IPS DF 6.9 (cell line): ENCODE measurements around the gene DTNA.

Experiments used
- DNase-seq: peaks from one replicate; pipeline ENCODE4 v3.0.0-alpha.2; 2013; ENCODE audit warnings: low read depth, low spot score
- H3K27ac ChIP-seq: one replicate; pipeline ENCODE4 v1.5.1; 2013; ENCODE audit warnings: low read length, control low read depth
- H3K27me3 ChIP-seq: 2 replicates; pipeline ENCODE4 v1.6.1; 2013; ENCODE audit warnings: mild to moderate bottlenecking, low read length; ENCODE audit not compliant: control insufficient read depth, insufficient read depth
- H3K36me3 ChIP-seq: 2 replicates; pipeline ENCODE4 v1.6.1; 2013; ENCODE audit warnings: low read length; ENCODE audit not compliant: control insufficient read depth, insufficient read depth
- H3K4me1 ChIP-seq: 2 replicates; pipeline ENCODE4 v1.6.1; 2013; ENCODE audit warnings: low read length; ENCODE audit not compliant: control insufficient read depth, insufficient read depth
- H3K4me3 ChIP-seq: 2 replicates; pipeline ENCODE4 v1.5.1; 2013; ENCODE audit warnings: mild to moderate bottlenecking, low read length
- H3K9me3 ChIP-seq: 2 replicates; pipeline ENCODE4 v1.6.1; 2013; ENCODE audit warnings: low read length, inconsistent platforms; ENCODE audit not compliant: control insufficient read depth, insufficient read depth
- WGBS: extraction: QIAGEN DNeasy Blood & Tissue Kit; methylation state at CpG from one replicate; pipeline ENCODE4 v1.1.7; 2013; ENCODE audit warnings: mixed read lengths, missing lambda C conversion rate; ENCODE audit not compliant: insufficient read length, insufficient coverage; 5-methylcytosine and 5-hydroxymethylcytosine counted together

The DTNA gene

DNA sequence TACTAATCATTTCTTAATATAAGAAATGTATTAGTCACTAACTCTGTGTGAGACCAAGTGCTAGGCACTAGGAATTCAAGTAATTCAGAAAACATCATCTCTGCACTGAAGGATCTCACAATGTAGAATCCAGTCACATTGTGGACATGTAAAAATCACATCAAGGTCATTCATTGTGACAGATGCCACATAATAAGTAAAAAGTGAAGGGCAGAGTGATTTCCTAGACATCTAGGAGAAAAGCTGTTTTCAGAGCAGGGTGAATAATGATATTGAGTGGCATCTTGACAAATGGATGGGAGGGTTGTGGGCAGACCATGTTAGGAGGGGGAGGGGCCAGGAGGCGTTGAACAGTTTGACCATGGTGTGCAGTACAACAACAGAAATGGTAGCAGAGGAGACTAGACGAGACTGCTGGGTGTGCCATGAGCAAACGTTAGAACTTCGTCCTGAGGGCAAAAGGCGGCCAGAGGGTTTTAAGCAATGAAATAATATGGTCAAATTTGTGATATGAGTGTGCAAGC lies 93.8 kb downstream of the DTNA start:
- Histone ChIP-seq H3K36me3 (no peaks in the 10 kb centered on the region), H3K27ac (no peak overlapping the region), H3K27me3 (no peaks in the 10 kb centered on the region), H3K9me3 (no peaks in the 10 kb centered on the region), H3K4me3 (no peak overlapping the region), H3K4me1 (peaks cover 3% of the 10 kb centered on the region; the same call in 1 of the 2 replicates)
- DNase-seq: no peak
- no CpG with 5 or more reads among the region's 5 CpGs for WGBS

DNA sequence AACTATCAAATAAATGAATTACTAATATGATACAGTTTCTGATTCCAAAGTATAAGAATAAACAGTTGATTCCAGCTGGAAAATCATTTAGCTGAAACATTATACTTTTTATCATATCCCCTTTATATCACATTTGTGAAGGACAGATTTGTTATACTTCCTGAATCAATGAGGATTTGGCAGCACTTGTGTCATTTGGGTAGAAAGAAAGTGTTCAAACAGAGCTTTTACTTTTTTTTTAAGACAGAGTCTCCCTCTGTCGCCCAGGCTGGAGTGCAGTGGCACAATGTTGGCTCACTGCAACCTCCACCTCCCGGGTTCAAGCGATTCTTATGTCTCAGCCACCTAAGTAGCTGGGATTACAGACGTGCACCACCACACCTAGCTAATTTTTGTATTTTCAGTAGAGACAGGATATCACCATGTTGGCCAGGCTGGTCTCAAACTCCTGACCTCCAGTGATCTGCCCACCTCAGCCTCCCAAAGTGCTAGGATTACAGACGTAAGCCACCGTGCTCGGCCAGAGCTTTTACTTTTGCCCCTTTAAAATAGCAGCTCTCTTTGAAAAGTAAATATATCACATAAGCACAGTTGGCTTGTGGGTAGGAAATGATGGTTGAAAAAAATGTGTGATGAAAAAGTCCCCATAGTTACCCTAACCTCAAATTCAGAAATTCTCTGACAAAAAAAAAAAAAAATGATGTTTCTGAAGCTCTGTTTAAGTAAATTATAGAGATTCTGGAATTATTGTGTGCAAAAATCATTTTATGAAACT lies 95.2 kb downstream of the DTNA start:
- Histone ChIP-seq H3K27ac (no peak overlapping the region), H3K27me3 (no peaks in the 10 kb centered on the region), H3K4me3 (no peak overlapping the region), H3K36me3 (no peaks in the 10 kb centered on the region), H3K4me1 (peaks cover 3% of the 10 kb centered on the region; the same call in 1 of the 2 replicates), H3K9me3 (no peaks in the 10 kb centered on the region)
- DNase-seq: no peak
- WGBS: no CpG with 5 or more reads among the region's 7 CpGs

DNA sequence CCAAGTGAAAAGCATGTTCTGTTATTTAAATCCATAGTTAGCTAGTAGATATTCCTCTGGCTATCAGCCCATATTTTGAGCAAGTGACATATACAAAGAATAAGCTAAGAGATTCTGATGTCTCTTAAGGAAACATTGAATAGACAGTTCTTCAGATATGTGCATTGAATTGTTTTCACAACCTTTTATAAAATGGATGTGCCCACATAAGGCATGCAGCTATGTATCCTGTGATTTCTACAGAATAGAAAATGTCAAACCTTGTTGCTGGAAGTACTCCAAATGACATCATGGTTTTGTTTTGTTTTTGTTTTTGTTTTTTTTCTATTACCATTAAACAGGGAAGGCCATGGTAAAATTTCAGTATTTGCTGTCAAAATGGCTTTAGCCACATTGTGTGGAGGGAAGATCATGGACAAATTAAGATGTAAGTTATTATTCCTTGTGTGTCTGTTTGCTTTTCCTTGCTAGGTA lies 95.8 kb downstream of the DTNA start:
- no peak overlapping the region for H3K4me3 ChIP-seq
- no peaks in the 10 kb centered on the region for H3K27me3 ChIP-seq
- no peaks in the 10 kb centered on the region for H3K36me3 ChIP-seq
- H3K9me3 ChIP-seq: no peaks in the 10 kb centered on the region
- no peak for DNase-seq
- H3K27ac ChIP-seq: no peak overlapping the region
- H3K4me1 ChIP-seq: peaks cover 3% of the 10 kb centered on the region; the same call in 1 of the 2 replicates

DNA sequence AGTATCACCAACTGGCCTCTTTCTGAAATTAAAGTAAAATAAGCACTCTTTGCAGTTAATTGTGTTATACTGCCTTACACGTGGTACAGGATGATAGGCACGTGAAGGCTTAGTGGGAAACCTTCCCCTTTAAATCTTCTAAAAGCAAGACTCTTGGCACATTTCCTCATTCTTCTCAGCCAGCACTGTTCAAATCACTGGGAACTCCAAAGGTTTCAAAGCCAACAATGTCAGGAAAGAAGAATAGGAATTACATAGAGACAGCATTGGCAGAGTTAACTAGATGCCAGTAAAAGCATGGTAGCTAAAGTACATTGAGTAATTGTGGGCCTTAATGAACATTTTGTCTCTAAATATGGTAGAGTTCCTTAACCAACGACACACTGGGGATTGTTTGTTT lies 96.4 kb downstream of the DTNA start:
- no peaks in the 10 kb centered on the region for H3K36me3 ChIP-seq
- no peak overlapping the region for H3K4me3 ChIP-seq
- no peaks in the 10 kb centered on the region for H3K27me3 ChIP-seq
- no peak for DNase-seq
- H3K27ac ChIP-seq: no peak overlapping the region
- no CpG with 5 or more reads among the region's 3 CpGs for WGBS
- H3K9me3 ChIP-seq: no peaks in the 10 kb centered on the region
- H3K4me1 ChIP-seq: peaks cover 3% of the 10 kb centered on the region; the same call in 1 of the 2 replicates

DNA sequence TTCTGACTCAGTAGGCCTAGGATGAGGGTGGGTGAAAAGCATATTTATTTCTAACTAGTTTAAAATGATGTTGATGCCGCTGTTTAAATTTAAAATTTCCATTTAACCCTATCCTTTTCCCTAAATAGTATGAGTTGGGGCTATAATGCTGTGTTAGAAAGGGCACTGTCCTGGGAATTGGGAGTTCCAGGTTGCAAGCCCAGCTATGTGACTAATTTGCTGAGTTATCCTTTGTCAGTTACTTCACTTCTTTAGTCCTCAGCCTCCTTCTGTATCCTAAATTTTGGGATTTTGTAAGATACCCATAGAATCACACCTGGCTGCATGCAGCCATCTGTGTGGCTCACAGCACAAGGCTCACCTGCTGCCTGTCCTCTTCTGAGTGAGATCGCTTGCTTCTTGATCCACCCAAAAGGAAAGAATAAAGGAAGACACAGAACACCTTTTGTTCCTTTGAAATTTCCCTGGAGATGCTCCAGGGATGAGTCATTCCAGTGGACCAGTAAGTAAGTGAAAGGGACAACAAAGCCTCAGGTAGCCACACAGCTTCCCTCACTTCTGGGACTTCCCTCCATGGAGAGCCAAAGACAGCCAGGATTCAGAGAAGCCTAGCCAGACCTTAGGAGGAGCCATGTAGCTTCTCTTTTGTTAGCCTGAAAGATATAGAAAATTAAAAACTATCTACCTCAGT lies 97.2 kb downstream of the DTNA start:
- no CpG with 5 or more reads among the region's 2 CpGs for WGBS

DNA sequence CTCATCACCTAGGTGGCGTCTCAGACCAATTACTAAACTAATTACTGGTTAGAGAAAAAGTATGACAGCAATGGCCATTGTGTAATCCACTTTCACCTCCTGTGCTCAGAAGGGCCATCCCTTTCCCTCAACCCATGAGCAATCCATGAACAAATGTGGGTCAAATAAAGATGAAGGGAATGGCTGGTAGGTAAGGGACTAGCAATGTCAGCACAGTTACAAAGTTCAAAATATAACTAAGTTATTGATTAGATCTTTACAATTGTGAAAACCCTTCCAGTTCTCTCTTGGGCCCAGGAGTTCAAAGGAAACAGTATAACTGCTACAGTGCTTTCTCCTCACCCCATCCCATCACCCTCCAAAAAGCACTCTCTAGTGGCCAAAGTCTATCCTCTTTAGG lies 98.3 kb downstream of the DTNA start:
- DNase-seq: no peak
- H3K36me3 ChIP-seq: no peaks in the 10 kb centered on the region; the same call in 1 of the 2 replicates
- WGBS: no CpG with 5 or more reads among the region's 1 CpG
- no peak overlapping the region for H3K4me3 ChIP-seq
- no peaks in the 10 kb centered on the region for H3K9me3 ChIP-seq
- no peak overlapping the region for H3K27ac ChIP-seq
- no peaks in the 10 kb centered on the region; the same call in 1 of the 2 replicates for H3K4me1 ChIP-seq
- H3K27me3 ChIP-seq: no peaks in the 10 kb centered on the region

More for the DNA sequence above, 97.2 kb downstream of the DTNA start:
- Histone ChIP-seq H3K9me3 (no peaks in the 10 kb centered on the region), H3K27me3 (no peaks in the 10 kb centered on the region), H3K4me1 (peaks cover 1% of the 10 kb centered on the region; the same call in 1 of the 2 replicates), H3K36me3 (no peaks in the 10 kb centered on the region), H3K4me3 (no peak overlapping the region), H3K27ac (no peak overlapping the region)
- peak; percentile 52 for DNase-seq

DNA sequence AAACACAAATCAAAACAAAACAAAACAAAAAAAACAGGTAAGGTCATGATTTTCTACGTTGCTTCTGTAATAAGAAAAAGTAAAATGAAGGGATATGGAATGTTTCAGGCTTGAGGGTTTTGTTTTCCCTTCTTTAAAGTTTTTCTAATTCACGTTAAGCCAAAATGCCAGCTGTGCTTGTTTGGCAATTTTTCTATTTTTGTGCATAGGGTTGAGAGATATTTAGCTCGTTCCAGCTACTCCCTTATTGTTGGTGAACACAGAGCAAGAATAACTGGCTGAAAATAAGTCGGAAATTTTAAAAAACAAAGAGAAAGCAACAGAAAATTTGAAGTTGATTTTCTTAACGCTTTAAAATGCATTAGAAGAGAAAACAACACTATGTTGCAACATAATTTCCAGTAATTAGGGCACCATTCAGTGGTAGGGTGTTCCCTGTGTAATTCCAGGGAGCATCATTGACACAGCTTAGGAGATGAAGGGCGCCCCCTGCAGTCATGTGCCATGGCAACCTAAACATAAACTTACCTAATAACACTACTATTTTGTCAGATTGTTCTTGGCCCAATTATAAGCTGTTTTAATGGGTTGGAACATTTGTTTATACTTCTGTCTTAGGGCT lies 99.5 kb downstream of the DTNA start:
- Histone ChIP-seq H3K27ac (no peak overlapping the region), H3K9me3 (no peaks in the 10 kb centered on the region), H3K27me3 (no peaks in the 10 kb centered on the region), H3K4me1 (no peaks in the 10 kb centered on the region; the same call in 1 of the 2 replicates), H3K4me3 (no peak overlapping the region), H3K36me3 (no peaks in the 10 kb centered on the region; the same call in 1 of the 2 replicates)
- WGBS: no CpG with 5 or more reads among the region's 6 CpGs
- DNase-seq: peak; percentile 57

DNA sequence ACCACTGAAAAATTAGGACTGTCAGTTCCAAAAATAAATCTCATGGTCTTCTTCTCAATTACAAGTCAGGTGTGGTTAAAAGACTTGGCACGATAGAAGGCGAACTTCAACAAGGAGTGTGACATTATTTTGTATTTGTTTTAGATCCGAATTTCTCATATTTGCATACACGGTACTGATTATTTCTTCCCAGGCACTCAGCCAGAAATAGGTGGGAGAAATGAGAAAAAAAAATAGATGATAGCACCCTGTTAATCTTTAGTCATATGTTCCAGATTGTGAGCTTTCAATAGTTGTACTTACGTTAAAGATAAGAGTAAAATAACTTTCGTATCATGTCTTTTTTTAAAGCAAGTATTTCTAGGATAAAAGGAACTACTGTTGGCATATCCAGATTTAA lies 106.1 kb downstream of the DTNA start:
- no CpG with 5 or more reads among the region's 6 CpGs for WGBS
- Histone ChIP-seq H3K36me3 (no peaks in the 10 kb centered on the region; the same call in 1 of the 2 replicates), H3K27me3 (no peaks in the 10 kb centered on the region), H3K4me3 (no peak overlapping the region), H3K4me1 (no peaks in the 10 kb centered on the region), H3K9me3 (no peaks in the 10 kb centered on the region), H3K27ac (no peak overlapping the region)
- DNase-seq: no peak

DNA sequence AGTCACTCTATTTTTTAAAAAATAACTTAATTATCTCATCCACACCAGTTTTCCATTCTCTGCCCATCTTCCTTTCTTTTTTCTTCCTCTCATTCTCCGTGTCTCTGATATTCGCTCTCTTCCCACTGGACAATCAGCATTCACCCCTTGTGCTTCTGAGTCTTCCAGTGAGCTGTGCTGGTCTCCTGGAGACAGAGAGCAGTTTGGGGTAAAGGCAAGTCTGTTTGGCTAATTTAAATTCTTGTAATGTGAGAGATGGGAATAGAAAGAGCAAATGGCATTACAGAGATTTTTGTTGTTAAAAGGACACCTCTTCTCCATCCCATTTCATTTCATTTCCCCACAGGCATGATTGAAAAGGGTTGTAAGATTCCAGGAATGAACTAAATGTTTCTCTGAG lies 107.5 kb downstream of the DTNA start:
- H3K4me3 ChIP-seq: no peak overlapping the region
- 100% methylated on average over 1 of the region's 2 CpGs for WGBS
- no peak overlapping the region for H3K27ac ChIP-seq
- H3K4me1 ChIP-seq: no peaks in the 10 kb centered on the region
- no peaks in the 10 kb centered on the region for H3K9me3 ChIP-seq
- H3K36me3 ChIP-seq: no peaks in the 10 kb centered on the region; the same call in 1 of the 2 replicates
- DNase-seq: no peak
- H3K27me3 ChIP-seq: no peaks in the 10 kb centered on the region

DNA sequence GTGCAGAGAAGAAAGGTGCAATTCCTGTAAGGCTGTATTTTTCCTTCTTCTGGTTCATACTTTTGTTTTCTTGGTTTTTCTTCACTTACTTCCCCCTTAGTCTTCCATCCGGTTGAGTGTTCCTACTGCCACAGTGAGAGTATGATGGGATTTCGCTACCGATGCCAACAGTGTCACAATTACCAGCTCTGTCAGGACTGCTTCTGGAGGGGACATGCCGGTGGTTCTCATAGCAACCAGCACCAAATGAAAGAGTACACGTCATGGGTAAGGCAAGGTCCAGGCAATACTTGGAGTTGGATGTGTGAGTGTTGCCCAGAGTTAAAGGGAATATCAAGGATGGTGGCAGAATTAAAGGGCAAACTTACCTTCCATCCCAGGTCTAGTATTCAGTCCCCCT lies 108.0 kb downstream of the DTNA start:
- Histone ChIP-seq H3K4me3 (no peak overlapping the region), H3K4me1 (no peaks in the 10 kb centered on the region), H3K27ac (no peak overlapping the region), H3K27me3 (no peaks in the 10 kb centered on the region), H3K9me3 (no peaks in the 10 kb centered on the region), H3K36me3 (no peaks in the 10 kb centered on the region)
- no peak for DNase-seq
- no CpG with 5 or more reads among the region's 5 CpGs for WGBS
